Anterior cingulate cortex (tissue), 58 donors: Measurements from ENCODE around the gene S100Z.
"Not testable (repeated sequence)": the region's sequence is repeated elsewhere in the genome, so short reads cannot be mapped to it uniquely, and the experiment has no call there.

Experiments used
- DNase-seq, 58 donors: peaks; one replicate each; lab custom pipeline; 2025; lab: John Stamatoyannopoulos, UW

S100Z gene

GRCh38 chr5:76822105-76822731, 27.6 kb upstream of the S100Z start:
- DNase-seq: not testable (repeated sequence)

- not testable (repeated sequence) for DNase-seq
Observed at GRCh38 chr5:76826416-76826815, 23.4 kb upstream of the S100Z start.

GRCh38 chr5:76831110-76831452, 18.7 kb upstream of the S100Z start:
- DNase-seq: no peak

GRCh38 chr5:76836181-76836580, 13.6 kb upstream of the S100Z start:
- no peak for DNase-seq

- DNase-seq: no peak
Observed at GRCh38 chr5:76836585-76836984, 13.2 kb upstream of the S100Z start.

GRCh38 chr5:76838481-76839261, 11.1 kb upstream of the S100Z start:
- DNase-seq: no peak

GRCh38 chr5:76841361-76841760, 8.5 kb upstream of the S100Z start:
- DNase-seq: no peak

- DNase-seq: no peak
Observed at GRCh38 chr5:76845890-76846289, 3.9 kb upstream of the S100Z start.

GRCh38 chr5:76850543-76851145, 830 bp downstream of the S100Z start:
- DNase-seq: peak in 1 of 58 donors; percentile 3

- DNase-seq: peak in 1 of 58 donors; percentile 1
Observed at GRCh38 chr5:76851728-76852369, 2.0 kb downstream of the S100Z start.

GRCh38 chr5:76852772-76853171, 3.0 kb downstream of the S100Z start:
- DNase-seq: no peak

GRCh38 chr5:76853741-76854140, 3.9 kb downstream of the S100Z start:
- DNase-seq: not testable (repeated sequence)

GRCh38 chr5:76854644-76855043, 4.8 kb downstream of the S100Z start:
- DNase-seq: no peak

- DNase-seq: not testable (repeated sequence)
Observed at GRCh38 chr5:76855501-76855900, 5.7 kb downstream of the S100Z start.

- DNase-seq: peak in 5 of 58 donors; percentile 1 to 21 (median 10)
Observed at GRCh38 chr5:76855961-76856360, 6.1 kb downstream of the S100Z start.

- DNase-seq: not testable (repeated sequence)
Observed at GRCh38 chr5:76856800-76857199, 7.0 kb downstream of the S100Z start.

- DNase-seq: no peak
Observed at GRCh38 chr5:76859591-76860247, 9.9 kb downstream of the S100Z start.

GRCh38 chr5:76861612-76862011, 11.8 kb downstream of the S100Z start:
- no peak for DNase-seq

- DNase-seq: no peak
Observed at GRCh38 chr5:76863001-76863400, 13.2 kb downstream of the S100Z start.

- DNase-seq: no peak
Observed at GRCh38 chr5:76866503-76866902, 16.7 kb downstream of the S100Z start.

GRCh38 chr5:76867038-76867437, 17.2 kb downstream of the S100Z start:
- no peak for DNase-seq
